Measurements from ENCODE around the gene ANKRD23. TPM values are rescaled to one million over a fixed set of nuclear protein-coding genes. Genes with fewer than 3 reads are reported as not detected.
A peak's percentile ranks its signal among the peaks of the same experiment; 100 is the strongest.

The ANKRD23 gene
- total and polyA plus RNA-seq, 2 of the 13 experiments (the other 11 are each of a cell fraction or from before 2014, with no cell fraction given) = 1.5 to 1.6 TPM

- TF ChIP-seq ZSCAN12 (CRISPR knock-in tag; IDR thresholded peaks at IDR 0.05) = peak; percentile 43; the same call in 1 of the 2 replicates
- peak; percentile 20; the same call in 1 of the 2 replicates for TF ChIP-seq KLF13 (CRISPR knock-in tag; IDR thresholded peaks at IDR 0.05)
- TF ChIP-seq, protein P1, sequence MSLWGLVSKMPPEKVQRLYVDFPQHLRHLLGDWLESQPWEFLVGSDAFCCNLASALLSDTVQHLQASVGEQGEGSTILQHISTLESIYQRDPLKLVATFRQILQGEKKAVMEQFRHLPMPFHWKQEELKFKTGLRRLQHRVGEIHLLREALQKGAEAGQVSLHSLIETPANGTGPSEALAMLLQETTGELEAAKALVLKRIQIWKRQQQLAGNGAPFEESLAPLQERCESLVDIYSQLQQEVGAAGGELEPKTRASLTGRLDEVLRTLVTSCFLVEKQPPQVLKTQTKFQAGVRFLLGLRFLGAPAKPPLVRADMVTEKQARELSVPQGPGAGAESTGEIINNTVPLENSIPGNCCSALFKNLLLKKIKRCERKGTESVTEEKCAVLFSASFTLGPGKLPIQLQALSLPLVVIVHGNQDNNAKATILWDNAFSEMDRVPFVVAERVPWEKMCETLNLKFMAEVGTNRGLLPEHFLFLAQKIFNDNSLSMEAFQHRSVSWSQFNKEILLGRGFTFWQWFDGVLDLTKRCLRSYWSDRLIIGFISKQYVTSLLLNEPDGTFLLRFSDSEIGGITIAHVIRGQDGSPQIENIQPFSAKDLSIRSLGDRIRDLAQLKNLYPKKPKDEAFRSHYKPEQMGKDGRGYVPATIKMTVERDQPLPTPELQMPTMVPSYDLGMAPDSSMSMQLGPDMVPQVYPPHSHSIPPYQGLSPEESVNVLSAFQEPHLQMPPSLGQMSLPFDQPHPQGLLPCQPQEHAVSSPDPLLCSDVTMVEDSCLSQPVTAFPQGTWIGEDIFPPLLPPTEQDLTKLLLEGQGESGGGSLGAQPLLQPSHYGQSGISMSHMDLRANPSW (CRISPR knock-in tag; IDR thresholded peaks at IDR 0.05; ENCODE audit: borderline replicate concordance) = peak; percentile 95
- TF ChIP-seq ZC3H4 (CRISPR knock-in tag; IDR thresholded peaks at IDR 0.05; ENCODE audit: borderline replicate concordance) = no peak; the same call in 1 of the 2 replicates
- peak; percentile 44; the same call in 1 of the 2 replicates for TF ChIP-seq KDM5A (IDR thresholded peaks at IDR 0.05; ENCODE audit: borderline replicate concordance, low read length)
- TF ChIP-seq BHLHE40 (IDR thresholded peaks at IDR 0.05; ENCODE audit: low read length) = peak; percentile 73
- TF ChIP-seq CREB1 (IDR thresholded peaks at IDR 0.05) = no peak
- no peak for TF ChIP-seq CREB1 (CRISPR knock-in tag; IDR thresholded peaks at IDR 0.05)
- TF ChIP-seq GATAD2A (CRISPR knock-in tag; IDR thresholded peaks at IDR 0.05) = peak; percentile 99
- peak; percentile 72 for TF ChIP-seq ZNF160 (CRISPR knock-in tag; IDR thresholded peaks at IDR 0.05)
- TF ChIP-seq SMARCC2 (IDR thresholded peaks at IDR 0.05) = no peak
- TF ChIP-seq RFXAP (CRISPR knock-in tag; IDR thresholded peaks at IDR 0.05; ENCODE audit: borderline replicate concordance) = peak; percentile 92
- TF ChIP-seq PCBP2 (optimal IDR thresholded peaks at IDR 0.05; ENCODE audit: low read depth, low read length, poor library complexity, severe bottlenecking) = no peak
- TF ChIP-seq ZNF614 (CRISPR knock-in tag; IDR thresholded peaks at IDR 0.05; ENCODE audit: borderline replicate concordance) = peak; percentile 97
- TF ChIP-seq, protein P2, sequence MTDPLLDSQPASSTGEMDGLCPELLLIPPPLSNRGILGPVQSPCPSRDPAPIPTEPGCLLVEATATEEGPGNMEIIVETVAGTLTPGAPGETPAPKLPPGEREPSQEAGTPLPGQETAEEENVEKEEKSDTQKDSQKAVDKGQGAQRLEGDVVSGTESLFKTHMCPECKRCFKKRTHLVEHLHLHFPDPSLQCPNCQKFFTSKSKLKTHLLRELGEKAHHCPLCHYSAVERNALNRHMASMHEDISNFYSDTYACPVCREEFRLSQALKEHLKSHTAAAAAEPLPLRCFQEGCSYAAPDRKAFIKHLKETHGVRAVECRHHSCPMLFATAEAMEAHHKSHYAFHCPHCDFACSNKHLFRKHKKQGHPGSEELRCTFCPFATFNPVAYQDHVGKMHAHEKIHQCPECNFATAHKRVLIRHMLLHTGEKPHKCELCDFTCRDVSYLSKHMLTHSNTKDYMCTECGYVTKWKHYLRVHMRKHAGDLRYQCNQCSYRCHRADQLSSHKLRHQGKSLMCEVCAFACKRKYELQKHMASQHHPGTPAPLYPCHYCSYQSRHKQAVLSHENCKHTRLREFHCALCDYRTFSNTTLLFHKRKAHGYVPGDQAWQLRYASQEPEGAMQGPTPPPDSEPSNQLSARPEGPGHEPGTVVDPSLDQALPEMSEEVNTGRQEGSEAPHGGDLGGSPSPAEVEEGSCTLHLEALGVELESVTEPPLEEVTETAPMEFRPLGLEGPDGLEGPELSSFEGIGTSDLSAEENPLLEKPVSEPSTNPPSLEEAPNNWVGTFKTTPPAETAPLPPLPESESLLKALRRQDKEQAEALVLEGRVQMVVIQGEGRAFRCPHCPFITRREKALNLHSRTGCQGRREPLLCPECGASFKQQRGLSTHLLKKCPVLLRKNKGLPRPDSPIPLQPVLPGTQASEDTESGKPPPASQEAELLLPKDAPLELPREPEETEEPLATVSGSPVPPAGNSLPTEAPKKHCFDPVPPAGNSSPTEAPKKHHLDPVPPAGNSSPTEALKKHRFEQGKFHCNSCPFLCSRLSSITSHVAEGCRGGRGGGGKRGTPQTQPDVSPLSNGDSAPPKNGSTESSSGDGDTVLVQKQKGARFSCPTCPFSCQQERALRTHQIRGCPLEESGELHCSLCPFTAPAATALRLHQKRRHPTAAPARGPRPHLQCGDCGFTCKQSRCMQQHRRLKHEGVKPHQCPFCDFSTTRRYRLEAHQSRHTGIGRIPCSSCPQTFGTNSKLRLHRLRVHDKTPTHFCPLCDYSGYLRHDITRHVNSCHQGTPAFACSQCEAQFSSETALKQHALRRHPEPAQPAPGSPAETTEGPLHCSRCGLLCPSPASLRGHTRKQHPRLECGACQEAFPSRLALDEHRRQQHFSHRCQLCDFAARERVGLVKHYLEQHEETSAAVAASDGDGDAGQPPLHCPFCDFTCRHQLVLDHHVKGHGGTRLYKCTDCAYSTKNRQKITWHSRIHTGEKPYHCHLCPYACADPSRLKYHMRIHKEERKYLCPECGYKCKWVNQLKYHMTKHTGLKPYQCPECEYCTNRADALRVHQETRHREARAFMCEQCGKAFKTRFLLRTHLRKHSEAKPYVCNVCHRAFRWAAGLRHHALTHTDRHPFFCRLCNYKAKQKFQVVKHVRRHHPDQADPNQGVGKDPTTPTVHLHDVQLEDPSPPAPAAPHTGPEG (CRISPR knock-in tag; IDR thresholded peaks at IDR 0.05) = peak; percentile 80; the same call in 1 of the 2 replicates
- peak; percentile 45; the same call in 1 of the 2 replicates for TF ChIP-seq NRL (CRISPR knock-in tag; IDR thresholded peaks at IDR 0.05; ENCODE audit: borderline replicate concordance)
- TF ChIP-seq MED13 (CRISPR knock-in tag; IDR thresholded peaks at IDR 0.05) = peak; percentile 88; the same call in 1 of the 2 replicates
- TF ChIP-seq HCFC1 (IDR thresholded peaks at IDR 0.05; ENCODE audit: low read depth, low read length) = peak; percentile 6; the same call in 1 of the 2 replicates
- no peak for TF ChIP-seq NFIB (CRISPR knock-in tag; IDR thresholded peaks at IDR 0.05; ENCODE audit: borderline replicate concordance)
- TF ChIP-seq ZNF577 (CRISPR knock-in tag; IDR thresholded peaks at IDR 0.05; ENCODE audit: borderline replicate concordance, low read depth) = no peak
- TF ChIP-seq KAT8 (CRISPR knock-in tag; IDR thresholded peaks at IDR 0.05) = peak; percentile 86
- TF ChIP-seq ATF7-NPFF (CRISPR knock-in tag; IDR thresholded peaks at IDR 0.05; ENCODE audit: low read depth) = peak; percentile 76
Measured at GRCh38 chr2:96819128-96819875, 24.5 kb downstream of the ANKRD23 start (continued).

Data from HepG2 (cell line).